ENCODE results near the gene SFTPB.

DNA sequence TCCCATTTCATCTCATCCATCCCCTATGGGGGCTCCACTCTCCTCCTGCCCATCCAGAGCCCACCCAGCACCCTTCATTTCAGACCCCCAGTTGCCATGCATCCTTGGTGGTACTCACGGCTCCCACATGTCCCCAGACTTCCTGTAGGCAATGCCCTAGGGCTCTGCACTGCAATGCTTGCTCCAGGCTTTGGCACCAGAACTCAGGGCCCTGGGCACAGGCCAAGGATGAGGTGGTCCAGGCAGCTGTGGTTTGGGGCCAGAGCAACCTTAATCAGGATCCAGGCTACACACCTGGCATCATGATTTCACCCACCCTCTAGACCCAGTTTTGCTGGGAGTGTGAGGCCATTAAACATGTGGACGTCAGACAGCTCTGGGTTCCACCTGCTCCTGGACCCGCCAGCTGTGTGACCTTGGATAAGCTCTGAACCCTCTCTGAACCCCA lies 414 bp downstream of the SFTPB start:
- TF ChIP-seq POLR2AphosphoS5 (IDR thresholded peaks at IDR 0.05; ENCODE audit: low read depth, low read length) (no peak), POLR2A (IDR thresholded peaks at IDR 0.05; ENCODE audit: low read depth, low read length) (no peak), TAF1 (IDR thresholded peaks at IDR 0.05; ENCODE audit: low read depth, low read length) (no peak), POU2F2 (IDR thresholded peaks at IDR 0.05; ENCODE audit: low read depth, low read length) (no peak)

All from GM12891 (cell line).